A673 (cell line): Measurements from ENCODE around the gene RTN4RL1.

Source experiments
- CTCF ChIP-seq: fragments of 300-800, 200-600 bp; sonication (generic); conservative IDR thresholded peaks from 2 replicates; pipeline ENCODE4 v1.5.1; 2017; ENCODE audit warnings: low read depth, mild to moderate bottlenecking, antibody characterized with exemption, low read length, moderate library complexity, mixed read lengths
- EZH2 ChIP-seq: fragments of 200-600 bp; sonication (generic); IDR thresholded peaks from 2 replicates; pipeline ENCODE4 v1.6.1; 2017; ENCODE audit warnings: borderline replicate concordance, low read depth, mild to moderate bottlenecking, mixed read lengths, antibody characterized with exemption, low read length; ENCODE audit not compliant: poor library complexity, severe bottlenecking

- no peak for TF ChIP-seq CTCF
- TF ChIP-seq EZH2: no peak
Measured at GRCh38 chr17:1975573-1975972, 49.6 kb downstream of the RTN4RL1 start.
